Diencephalon (tissue), 1 donor: Measurements from ENCODE around the gene TEK. TPM values are rescaled to one million over a fixed set of nuclear protein-coding genes. Genes with fewer than 3 reads are reported as not detected.

Experiments
- small RNA-seq: library from RNA; depleted of rRNA; stranded (forward); fragments of <200 nt; gene quantifications from one replicate; pipeline ENCODE3, GENCODE V24; 2014
- total RNA-seq: library from RNA; depleted of rRNA; stranded (reverse); fragments of >200 nt; gene quantifications from one replicate; pipeline ENCODE4 v1.2.3, GENCODE V29; 2014

The TEK gene
- 10.6 TPM for total RNA-seq

GRCh38 chr9:27108981-27109541 lies at the start of gene TEK:
TSS of gene TEK (plus strand) at chr9:27109225. CDS start at chr9:27109591, 366 bp downstream.

Small RNA genes lying within 50 kb of the gene (small RNA-seq; reads per million reads assigned to genes)
- gene AL355433.1 (not detected), gene RNA5SP280 (not detected)

Other genes starting within 250 kb of the TEK start
- 16.6 TPM for gene CAAP1, start 216.4 kb upstream of the TEK start, total RNA-seq
- gene PLAA, start 162.0 kb upstream of the TEK start, total RNA-seq = 52.4 TPM
- 22.6 TPM for gene IFT74, start 152.8 kb upstream of the TEK start, total RNA-seq
- gene LRRC19, start 103.6 kb upstream of the TEK start, total RNA-seq = not detected
- gene EQTN, start 187.9 kb downstream of the TEK start, total RNA-seq = 1.4 TPM